NOMO-1 treated with dmso at 0.1 percent for 144 hours (cell line): ENCODE measurements around the gene ADIPOQ.
"Not testable (repeated sequence)": the region's sequence is repeated elsewhere in the genome, so short reads cannot be mapped to it uniquely, and the experiment has no call there.

Experiments
- DNase-seq: peaks from one replicate; lab custom pipeline; 2025; ENCODE audit not compliant: unreplicated experiment; lab: John Stamatoyannopoulos, UW

The ADIPOQ gene

DNA sequence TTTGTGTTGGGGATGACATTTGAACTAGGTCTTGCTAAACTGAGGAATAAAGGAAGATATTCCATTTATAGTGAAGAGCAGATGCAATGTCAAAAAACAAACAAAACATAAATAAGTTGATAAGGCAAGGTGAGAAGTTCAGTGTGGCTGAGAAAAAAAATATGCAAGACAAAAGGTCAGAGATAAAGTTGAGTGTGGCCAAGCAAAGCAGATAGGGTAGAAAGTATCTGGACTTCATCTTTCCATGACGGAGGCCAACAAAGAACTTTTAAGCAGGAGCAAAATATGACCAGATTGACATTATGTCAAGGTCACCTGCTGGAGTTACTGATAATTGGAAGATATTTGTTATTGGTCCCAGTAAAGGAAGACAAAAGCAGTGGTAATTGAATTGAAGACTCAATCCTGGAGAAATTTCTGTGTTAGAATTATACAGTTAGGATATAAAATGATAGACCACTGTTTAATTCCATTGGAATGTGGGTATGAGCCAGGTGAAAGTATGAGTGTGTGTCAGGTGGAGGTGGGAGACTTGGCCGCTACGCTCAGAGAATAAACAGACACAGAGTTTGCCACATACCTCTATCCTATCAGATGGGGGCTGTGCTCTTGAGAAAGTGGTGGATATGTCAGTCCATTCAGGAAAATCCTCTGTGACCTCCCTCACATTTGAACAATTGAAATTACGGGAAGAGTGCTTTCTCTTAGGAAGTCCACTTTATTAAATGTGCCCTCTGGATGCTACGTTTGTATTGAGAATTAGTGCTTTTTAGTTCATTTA lies 28.1 kb downstream of the ADIPOQ start:
- DNase-seq, result no peak

DNA sequence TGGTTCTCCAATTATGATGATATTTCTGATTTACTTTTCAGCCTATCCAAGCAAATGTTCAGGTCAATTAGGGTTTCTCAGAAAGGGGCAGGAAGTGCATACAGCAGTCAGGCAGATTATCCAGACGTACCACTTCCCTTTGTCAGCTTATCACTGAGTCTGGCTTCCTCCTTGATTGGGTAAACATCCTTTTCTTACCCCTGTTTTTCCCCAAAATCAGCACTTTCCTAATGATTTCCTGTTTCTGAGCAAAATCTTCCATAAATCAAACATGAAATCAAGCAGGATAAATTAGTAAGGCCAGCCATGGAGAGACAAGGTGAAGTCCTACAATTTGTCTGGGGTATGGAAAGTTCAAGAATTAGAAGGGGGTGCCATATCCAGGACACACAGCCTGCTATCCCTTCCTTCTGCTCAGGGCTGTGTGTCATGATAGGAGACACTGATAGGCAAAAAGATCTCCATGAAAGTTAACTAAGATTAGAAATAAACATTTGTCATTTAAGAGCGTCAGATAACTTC lies 29.0 kb downstream of the ADIPOQ start:
- DNase-seq, result no peak

DNA sequence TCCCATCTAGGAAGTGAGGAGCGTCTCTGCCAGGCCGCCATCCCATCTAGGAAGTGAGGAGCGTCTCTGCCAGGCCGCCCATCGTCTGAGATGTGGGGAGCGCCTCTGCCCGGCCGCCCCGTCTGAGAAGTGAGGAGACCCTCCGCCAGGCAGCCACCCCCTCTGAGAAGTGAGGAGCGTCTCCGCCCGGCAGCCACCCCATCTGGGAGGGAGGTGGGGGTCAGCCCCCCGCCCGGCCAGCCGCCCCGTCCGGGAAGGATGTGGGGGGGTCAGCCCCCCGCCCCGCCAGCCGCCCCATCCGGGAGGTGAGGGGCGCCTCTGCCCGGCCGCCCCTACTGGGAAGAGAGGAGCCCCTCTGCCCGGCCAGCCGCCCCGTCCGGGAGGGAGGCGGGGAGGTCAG lies 31.3 kb downstream of the ADIPOQ start:
- DNase-seq, result not testable (repeated sequence)

DNA sequence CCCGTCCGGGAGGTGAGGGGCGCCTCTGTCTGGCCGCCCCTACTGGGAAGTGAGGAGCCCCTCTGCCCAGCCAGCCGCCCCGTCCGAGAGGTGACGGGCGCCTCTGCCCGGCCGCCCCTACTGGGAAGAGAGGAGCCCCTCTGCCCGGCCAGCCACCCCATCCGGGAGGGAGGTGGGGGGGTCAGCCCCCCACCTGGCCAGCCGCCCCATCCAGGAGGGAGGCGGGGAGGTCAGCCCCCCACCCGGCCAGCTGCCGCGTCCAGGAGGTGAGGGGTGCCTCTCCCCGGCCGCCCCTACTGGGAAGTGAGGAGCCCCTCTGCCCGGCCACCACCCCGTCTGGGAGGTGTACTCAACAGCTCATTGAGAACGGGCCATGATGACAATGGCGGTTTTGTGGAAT lies 31.7 kb downstream of the ADIPOQ start:
- DNase-seq, result not testable (repeated sequence)

DNA sequence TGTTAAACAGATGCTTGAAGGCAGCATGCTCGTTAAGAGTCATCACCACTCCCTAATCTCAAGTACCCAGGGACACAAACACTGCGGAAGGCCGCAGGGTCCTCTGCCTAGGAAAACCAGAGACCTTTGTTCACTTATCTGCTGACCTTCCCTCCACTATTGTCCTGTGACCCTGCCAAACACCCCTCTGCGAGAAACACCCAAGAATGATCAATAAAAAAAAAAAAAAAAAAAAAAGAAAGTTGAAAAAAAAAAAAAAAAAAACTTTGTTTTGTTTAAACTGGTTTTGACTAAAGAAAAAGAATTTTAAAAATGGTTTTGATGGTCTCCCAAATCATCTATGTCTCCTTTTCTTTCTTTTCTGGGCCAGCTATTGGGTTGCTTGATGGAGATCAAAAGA lies 32.3 kb downstream of the ADIPOQ start:
- not testable (repeated sequence) for DNase-seq

DNA sequence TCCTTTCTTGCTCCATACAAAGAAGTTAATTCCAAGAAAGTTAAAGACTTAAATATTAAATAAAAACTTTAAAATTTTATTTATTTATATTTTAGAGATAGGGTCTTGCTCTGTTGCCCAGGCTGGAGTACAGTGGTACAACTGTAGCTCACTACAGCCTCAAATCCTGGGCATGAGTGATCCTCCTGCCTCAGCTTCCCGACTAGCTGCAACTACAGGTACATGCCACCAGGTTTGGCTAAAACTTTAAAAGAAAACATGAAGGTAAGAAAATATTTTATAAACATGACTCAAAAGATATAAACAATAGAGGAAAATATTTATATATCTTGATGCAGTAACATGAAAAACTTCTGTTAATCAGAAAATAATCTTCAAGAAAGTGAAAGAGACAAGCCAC lies 33.2 kb downstream of the ADIPOQ start:
- no peak for DNase-seq

DNA sequence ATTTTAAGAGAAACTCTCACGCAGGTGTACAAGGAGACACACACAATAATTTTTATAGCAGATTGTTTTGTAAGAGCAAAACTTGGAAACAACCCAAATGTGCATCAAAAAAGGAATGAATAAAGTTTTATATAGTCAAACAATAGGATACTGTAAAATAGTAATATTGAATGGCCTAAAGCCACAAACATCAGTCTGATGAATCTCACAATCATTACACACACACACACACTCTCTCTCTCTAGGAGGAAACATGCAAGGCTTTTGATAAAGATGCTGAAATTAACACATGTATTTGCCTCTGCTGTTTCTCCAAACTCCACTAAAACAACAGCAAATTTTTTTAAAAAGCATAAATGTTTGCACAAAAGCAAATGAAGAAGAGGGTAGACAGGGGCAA lies 37.3 kb downstream of the ADIPOQ start:
- DNase-seq, result no peak

DNA sequence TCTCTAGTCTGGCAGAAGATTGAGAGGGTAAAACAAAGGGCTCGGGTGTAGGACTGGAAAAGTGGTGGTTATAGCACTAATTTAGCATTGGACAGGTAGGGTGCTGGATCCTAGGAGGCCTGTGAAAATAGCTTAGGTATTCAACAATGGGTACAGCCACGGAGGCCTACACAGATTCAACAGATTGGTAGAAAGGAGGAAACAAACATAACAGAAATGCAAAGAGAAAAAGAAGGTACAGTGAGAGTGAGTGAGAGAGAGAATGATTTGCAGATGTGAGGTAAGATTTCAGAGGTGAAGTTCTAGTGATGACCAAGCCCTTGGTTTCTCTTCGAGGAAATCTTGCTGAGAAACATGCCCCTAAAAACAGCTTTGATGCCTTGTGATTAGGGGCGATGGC lies 37.9 kb downstream of the ADIPOQ start:
- DNase-seq, result no peak

DNA sequence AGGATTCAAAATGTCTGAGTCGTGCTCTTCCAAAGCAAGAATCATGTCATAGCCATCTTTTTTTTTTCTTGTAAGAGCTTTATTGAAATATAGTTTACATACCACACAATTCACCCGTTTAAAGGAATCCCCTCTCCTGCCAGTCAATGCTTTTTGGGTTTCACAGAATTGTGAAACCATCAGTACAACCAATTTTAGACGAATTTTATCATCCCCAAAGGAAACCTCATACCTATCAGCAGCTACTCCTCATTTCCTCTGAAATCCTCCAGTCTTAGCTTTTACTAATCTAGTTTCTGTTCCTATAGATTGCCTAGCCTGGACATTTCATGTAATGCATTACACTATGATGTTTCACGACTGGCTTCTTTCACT lies 39.6 kb downstream of the ADIPOQ start:
- peak; percentile 60 for DNase-seq

DNA sequence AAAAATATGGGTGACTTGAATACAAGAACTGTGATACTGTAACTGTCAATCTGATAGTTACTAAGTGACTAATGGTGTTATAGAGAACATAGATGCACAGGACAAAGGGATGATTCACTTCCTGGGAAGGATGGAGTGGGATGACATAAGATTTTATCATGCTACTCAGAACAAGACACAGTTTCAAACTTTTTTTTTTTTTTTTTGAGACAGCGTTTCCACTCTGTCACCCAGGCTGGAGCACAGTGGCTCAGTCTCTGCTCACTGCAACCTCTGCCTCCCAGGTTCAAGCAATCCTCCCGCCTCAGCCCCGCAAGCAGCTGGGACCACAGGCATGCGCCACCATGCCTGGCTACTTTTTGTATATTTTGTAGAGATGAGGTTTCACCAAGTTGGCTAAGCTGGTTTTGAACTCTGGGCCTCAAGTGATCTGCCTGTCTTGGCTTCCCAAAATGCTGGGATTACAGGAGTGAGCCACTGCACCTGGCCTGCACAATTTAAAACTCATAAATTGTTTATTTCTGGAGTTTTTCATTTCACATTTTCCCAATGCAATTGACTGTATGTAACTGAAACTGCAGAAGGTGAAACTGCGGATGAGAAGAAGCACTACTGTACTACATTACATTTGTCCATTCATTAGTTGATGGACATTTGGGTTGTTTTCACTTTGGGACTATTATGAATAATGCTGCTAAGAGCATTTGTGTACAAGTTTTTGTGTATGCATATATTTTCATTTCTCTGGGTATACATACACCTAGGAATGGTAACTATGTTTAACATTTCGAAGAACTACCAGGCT lies 40.6 kb downstream of the ADIPOQ start:
- DNase-seq, result no peak

DNA sequence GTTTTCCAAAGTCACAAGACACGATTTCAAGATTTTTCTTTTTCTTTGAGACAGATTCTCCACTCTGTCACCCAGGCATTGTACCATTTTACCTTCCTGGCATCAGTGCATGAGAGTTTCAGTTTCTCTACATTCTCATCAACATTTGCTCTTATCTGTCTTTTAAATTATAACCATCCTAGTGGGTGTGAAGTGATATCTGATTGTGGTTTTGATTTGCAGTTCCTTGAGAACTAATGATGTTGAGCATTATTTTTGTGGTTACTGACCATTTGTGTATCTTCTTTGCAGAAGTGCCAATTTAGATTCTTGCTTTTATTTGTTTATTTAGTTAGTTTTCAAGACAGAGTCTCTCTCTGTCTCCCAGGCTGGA lies 41.2 kb downstream of the ADIPOQ start:
- no peak for DNase-seq

DNA sequence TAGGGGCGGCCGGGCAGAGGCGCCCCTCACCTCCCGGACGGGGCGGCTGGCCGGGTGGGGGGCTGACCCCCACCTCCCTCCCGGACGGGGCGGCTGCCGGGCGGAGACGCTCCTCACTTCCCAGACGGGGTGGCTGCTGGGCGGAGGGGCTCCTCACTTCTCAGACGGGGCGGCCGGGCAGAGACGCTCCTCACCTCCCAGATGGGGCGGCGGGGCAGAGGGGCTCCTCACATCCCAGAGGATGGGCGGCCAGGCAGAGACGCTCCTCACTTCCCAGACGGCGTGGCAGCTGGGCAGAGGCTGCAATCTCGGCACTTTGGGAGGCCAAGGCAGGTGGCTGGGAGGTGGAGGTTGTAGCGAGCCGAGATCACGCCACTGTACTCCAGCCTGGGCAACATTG lies 42.4 kb downstream of the ADIPOQ start:
- DNase-seq, result not testable (repeated sequence)

DNA sequence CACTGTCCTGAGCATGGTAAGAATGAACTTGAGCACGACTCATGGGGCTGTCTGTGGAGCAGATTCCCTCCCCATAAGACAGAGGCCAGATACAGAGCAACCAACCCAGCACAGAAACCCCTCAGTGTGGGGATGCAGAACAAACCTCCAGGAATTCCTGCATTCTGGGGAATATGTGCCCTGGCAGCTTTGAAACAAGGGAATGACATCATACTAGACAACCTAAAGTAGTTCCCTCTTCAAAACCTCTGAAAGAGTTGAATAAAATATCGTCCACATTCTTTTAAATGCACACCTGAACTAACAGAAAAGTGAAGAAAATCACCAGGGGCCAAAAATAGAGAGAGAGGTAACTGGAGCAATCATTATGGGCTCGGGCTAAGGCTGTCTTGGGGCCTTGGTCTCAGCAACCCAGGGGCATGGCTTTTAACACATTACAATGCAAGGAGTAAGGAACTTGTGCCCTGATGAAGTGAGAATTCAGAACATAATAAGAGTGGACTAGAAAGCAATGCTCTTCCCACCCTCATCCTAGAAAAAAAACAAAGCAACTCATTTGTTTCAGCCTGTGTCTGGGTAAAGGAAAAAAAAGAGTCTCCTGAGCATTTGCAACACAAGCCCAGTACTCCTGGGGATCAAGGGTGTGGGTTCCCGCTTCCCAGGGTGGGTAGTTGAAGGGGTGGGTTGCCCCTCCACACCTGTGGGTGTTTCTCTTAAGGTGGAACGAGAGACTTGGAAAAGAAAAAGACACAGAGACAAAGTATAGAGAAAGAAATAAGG lies 43.9 kb downstream of the ADIPOQ start:
- no peak for DNase-seq

DNA sequence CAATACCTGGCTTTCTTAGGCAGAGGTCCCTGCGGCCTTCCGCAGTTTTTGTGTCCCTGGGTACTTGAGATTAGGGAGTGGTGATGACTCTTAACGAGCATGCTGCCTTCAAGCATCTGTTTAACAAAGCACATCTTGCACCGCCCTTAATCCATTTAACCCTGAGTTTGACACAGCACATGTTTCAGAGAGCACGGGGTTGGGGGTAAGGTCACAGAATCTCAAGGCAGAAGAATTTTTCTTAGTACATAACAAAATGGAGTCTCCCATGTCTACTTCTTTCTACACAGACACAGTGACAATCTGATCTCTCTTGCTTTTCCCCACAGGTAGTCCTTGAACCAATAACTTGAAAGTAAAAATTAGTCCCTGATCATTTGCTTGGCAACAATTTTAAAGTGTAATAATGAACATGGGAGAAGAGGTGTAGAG lies 45.0 kb downstream of the ADIPOQ start:
- DNase-seq, result not testable (repeated sequence)

DNA sequence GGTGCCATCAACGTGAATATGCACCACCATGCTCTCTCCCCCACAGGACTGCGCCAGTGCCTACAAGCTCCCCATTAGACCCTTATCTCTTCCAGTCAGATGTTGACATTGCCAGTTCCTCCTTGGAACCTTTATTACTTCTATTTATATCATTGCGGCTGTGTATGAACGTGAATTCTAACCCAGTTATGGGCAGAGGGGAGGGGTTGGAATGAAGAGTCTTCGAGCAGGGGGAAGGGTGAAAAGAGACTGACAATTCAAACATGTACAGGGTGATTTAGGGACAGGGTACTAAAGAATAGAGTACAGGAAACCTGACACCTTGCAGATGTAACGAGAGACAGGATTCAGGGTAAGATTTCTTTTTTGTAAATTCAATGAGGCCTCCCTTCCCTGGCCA lies 46.1 kb downstream of the ADIPOQ start:
- no peak for DNase-seq

DNA sequence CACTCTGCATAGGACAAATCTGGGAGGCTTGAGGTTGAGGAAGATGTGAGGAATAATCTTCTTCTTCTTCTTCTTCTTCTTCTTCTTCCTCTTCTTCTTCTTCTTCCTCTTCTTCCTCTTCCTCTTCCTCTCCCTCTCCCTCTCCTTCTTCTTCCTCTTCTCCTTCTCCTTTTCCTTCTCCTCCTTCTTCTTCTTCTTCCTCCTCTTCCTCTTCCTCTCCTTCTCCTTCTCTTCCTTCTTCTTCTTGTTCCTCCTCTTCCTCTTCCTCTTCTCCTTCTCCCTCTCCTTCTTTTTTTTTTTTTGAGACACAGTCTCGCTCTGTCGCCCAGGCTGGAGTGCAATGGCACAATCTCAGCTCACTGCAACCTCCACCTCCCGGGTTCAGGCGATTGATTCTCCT lies 47.2 kb downstream of the ADIPOQ start:
- not testable (repeated sequence) for DNase-seq

DNA sequence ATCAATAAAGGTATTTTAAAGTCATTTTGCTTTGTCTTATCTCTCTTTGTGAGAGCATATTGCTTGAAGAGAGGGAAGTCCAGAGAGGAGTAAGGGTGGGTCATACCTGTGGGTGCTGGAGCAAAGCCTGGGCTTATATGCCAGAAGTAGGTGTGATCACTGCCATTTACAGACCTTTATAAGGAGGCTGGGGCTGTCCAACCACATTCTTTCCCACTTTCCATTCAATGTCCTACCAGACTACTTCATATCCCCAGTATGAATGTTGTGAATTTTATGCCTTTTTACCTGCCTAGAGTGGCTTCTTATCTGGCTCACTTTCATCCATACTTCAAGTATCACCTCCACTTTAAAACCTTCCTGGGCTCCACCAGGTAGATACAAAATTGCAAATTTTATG lies 48.4 kb downstream of the ADIPOQ start:
- DNase-seq, result no peak

DNA sequence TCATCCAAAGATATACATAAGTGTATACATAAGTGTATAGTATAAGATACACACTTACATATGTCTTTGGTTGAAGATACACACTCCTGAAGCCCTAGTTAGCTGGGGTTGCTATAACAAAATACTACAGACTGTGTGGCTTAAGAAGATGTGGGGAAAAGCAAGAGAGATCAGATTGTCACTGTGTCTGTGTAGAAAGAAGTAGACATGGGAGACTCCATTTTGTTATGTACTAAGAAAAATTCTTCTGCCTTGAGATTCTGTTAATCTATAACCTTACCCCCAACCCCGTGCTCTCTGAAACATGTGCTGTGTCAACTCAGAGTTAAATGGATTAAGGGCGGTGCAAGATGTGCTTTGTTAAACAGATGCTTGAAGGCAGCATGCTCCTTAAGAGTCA lies 50.6 kb downstream of the ADIPOQ start:
- not testable (repeated sequence) for DNase-seq

DNA sequence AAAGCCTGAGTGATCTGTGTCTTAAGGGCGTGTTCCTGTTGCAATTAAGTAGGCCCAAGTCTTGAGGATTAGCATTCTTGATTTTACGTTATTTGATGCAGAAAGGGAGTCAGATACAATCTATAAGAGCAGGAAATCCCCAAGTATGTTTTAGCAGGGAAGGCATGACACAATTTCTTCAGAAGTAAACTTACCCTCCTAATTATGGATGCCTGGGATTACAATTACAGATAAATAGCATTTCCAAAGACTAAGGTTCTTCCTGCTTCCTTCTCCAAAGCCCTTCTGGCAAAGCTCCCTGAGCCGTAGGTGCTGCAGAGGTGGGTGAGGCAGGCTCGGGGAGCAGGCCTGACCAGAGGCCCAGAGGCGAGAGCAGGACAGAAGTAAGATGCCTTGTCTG lies 52.9 kb downstream of the ADIPOQ start:
- no peak for DNase-seq

DNA sequence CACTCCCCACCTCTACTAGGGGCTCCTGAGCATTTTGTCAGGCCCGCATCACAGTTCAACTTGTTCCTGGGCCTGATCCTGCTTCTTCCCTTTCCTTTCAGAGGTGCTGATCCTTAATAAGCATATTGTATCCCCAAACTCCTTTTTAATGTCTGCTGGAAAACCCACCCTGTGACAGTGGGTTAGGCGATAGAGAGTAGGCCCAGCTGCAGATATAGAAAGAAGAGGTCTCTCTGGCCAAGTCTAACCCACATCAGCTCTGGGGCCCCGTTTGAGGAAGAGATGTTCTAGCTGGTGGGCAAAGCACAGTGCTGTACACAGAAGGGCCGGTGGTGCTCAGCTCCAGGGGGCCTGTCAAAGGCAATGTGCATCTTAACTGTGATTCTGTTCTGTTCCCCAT lies 53.5 kb downstream of the ADIPOQ start:
- DNase-seq, result no peak

DNA sequence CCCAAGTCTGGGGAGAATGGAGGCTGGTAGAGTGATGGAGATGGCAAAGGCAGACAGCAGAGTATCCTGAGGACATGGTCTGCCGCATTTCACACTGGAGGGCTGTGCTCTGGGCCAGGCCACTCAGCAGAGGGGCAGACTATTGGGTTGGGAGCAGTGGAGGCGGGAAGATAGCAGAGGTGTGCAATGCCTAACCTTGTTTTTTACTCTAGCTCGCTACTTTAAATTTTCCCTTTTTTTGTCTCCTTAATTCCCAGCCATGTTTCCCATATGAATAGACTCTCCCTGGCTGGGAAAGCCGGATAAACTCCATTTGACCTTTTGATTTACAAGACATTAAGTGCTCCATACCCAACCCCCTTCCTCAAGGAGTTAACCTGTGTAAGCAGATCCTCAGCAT lies 54.4 kb downstream of the ADIPOQ start:
- DNase-seq, result no peak
